Chondrocyte (in vitro differentiated cells): ENCODE data around the gene MYH14. TPM values are rescaled to one million over a fixed set of nuclear protein-coding genes. Genes with fewer than 3 reads are reported as not detected.
"Not testable (repeated sequence)": the region's sequence is repeated elsewhere in the genome, so short reads cannot be mapped to it uniquely, and the experiment has no call there.

Experiments used
- DNase-seq: peaks from one replicate; pipeline ENCODE4 v3.0.0; 2021; ENCODE audit warnings: mixed read lengths, low spot score
- H3K27ac Mint-ChIP-seq: one replicate; pipeline ENCODE4 v1.8.0; 2021; ENCODE audit warnings: mild to moderate bottlenecking, moderate library complexity, mixed read lengths; ENCODE audit not compliant: unreplicated experiment
- H3K27me3 Mint-ChIP-seq: 2 replicates; pipeline ENCODE4 v1.8.0; 2021; ENCODE audit warnings: low read depth, mixed read lengths
- H3K36me3 Mint-ChIP-seq: 2 replicates; pipeline ENCODE4 v1.8.0; 2021; ENCODE audit warnings: low read depth, mixed read lengths
- H3K4me1 Mint-ChIP-seq: 2 replicates; pipeline ENCODE4 v1.8.0; 2021; ENCODE audit warnings: low read depth, mild to moderate bottlenecking, mixed read lengths
- H3K4me3 Mint-ChIP-seq: one replicate; pipeline ENCODE4 v1.8.0; 2021; ENCODE audit warnings: mild to moderate bottlenecking, moderate library complexity, mixed read lengths; ENCODE audit not compliant: unreplicated experiment
- H3K9me3 Mint-ChIP-seq: 2 replicates; pipeline ENCODE4 v1.8.0; 2021; ENCODE audit warnings: low read depth, mixed read lengths
- CTCF ChIP-seq: fragments of 200-600 bp; sonication (generic); IDR thresholded peaks from 2 replicates; pipeline ENCODE4 v1.5.0; 2021; ENCODE audit warnings: antibody characterized with exemption, mild to moderate bottlenecking, moderate library complexity
- total RNA-seq: library from RNA; stranded (reverse); gene quantifications from 3 replicates; pipeline ENCODE4 v1.2.1, GENCODE V29; 2021

The MYH14 gene
- total RNA-seq, 1 donor from 2014 or later, result 10.2 TPM

- not testable (repeated sequence) for H3K9me3 Mint-ChIP-seq, H3K4me1 Mint-ChIP-seq, H3K36me3 Mint-ChIP-seq, H3K27me3 Mint-ChIP-seq, DNase-seq, H3K27ac Mint-ChIP-seq, H3K4me3 Mint-ChIP-seq
- TF ChIP-seq CTCF, result peak; percentile 24
Observed at GRCh38 chr19:50237493-50237892, 34.1 kb downstream of the MYH14 start.

GRCh38 chr19:50238043-50238442 lies 34.6 kb downstream of the MYH14 start:
- no peak overlapping the region for H3K4me3 Mint-ChIP-seq
- DNase-seq, result no peak
- H3K36me3 Mint-ChIP-seq, result no peaks in the 10 kb centered on the region
- no peaks in the 10 kb centered on the region for H3K27me3 Mint-ChIP-seq
- H3K27ac Mint-ChIP-seq, result no peak overlapping the region
- no peaks in the 10 kb centered on the region for H3K4me1 Mint-ChIP-seq
- no peak for TF ChIP-seq CTCF
- no peaks in the 10 kb centered on the region for H3K9me3 Mint-ChIP-seq

- no peak for DNase-seq
- no peaks in the 10 kb centered on the region for H3K27me3 Mint-ChIP-seq
- H3K4me1 Mint-ChIP-seq, result no peaks in the 10 kb centered on the region
- H3K9me3 Mint-ChIP-seq, result no peaks in the 10 kb centered on the region
- H3K36me3 Mint-ChIP-seq, result no peaks in the 10 kb centered on the region
- TF ChIP-seq CTCF, result no peak
- no peak overlapping the region for H3K27ac Mint-ChIP-seq
- no peak overlapping the region for H3K4me3 Mint-ChIP-seq
Observed at GRCh38 chr19:50239921-50240590, 36.6 kb downstream of the MYH14 start.

GRCh38 chr19:50242581-50242980 lies 39.2 kb downstream of the MYH14 start:
- H3K36me3 Mint-ChIP-seq, result no peaks in the 10 kb centered on the region
- no peak overlapping the region for H3K4me3 Mint-ChIP-seq
- DNase-seq, result no peak
- H3K9me3 Mint-ChIP-seq, result no peaks in the 10 kb centered on the region
- no peaks in the 10 kb centered on the region for H3K27me3 Mint-ChIP-seq
- no peaks in the 10 kb centered on the region for H3K4me1 Mint-ChIP-seq
- no peak overlapping the region for H3K27ac Mint-ChIP-seq
- no peak for TF ChIP-seq CTCF

- no peak overlapping the region for H3K4me3 Mint-ChIP-seq
- no peaks in the 10 kb centered on the region for H3K27me3 Mint-ChIP-seq
Observed at GRCh38 chr19:50244695-50245094, 41.3 kb downstream of the MYH14 start.

More at GRCh38 chr19:50244695-50245094, 41.3 kb downstream of the MYH14 start:
- H3K4me1 Mint-ChIP-seq, result no peaks in the 10 kb centered on the region
- H3K27ac Mint-ChIP-seq, result no peak overlapping the region
- DNase-seq, result no peak
- TF ChIP-seq CTCF, result no peak
- no peaks in the 10 kb centered on the region for H3K36me3 Mint-ChIP-seq
- no peaks in the 10 kb centered on the region for H3K9me3 Mint-ChIP-seq
